Stimulated activated CD4-positive, alpha-beta T cell treated with anti-CD3 and anti-CD28 coated beads, Interleukin-2, amount 100 ng/mL, for 4 hours (primary cell): ENCODE results near the gene ADNP2.

Source experiments
- DNase-seq: peaks from one replicate; pipeline ENCODE4 v3.0.0-alpha.2; 2020; ENCODE audit warnings: low read depth

ADNP2 gene

DNA sequence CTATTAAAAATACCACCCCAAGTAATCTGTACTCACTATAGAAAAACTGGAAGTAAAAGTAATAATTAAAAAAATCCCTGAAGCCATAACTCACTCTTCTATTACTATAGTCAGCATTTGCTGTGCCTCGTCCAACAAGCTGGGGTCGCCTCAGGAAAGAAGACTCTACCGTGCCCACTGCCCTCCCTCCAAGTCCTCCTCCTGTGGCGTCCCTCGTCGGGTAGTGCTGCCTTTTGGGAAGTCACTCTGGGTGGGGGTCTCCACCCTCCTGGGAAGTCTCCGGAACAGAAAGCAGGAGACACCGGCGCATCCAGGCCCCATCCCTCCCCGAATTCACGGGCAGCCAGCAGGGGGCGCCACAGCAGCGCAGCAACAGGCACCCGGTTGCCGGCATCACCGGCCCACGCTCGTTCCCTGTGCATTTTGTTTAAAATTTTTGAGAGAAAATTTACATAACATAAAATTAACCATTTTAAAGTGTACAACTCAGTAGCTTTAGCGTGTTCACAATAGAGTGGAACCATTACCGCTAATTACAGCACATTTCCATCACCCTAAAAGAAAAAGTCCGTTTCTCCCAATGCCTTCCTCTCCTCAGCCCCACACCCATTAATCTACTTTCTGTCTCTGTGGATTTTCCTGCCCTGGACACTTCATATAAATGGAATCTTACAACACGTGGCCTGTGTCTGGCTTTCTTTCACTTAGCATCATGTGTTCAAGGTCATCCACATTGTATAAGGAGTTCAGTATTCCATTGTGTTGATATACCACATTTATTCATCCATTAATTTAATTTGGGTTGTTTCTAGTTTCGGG, 62.2 kb downstream of the ADNP2 start:
- no peak for DNase-seq

DNA sequence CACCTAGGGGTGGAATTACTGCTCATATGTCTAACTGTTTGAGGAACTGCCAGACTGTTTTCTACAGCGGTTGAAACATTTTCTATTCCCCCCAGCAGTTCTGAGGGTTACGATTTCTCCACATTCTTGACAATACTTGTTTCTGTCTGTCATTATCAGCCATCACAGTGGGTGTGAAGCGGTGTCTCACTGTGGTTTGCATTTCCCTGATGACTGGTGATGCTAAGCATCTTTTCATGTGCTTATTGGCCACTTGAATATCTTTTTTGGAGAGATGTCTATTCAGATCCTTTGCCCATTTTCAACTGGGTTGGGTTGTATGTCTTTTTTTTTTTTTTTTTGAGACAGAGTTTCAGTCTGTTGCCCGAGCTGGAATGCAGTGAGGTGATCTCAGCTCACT, 63.0 kb downstream of the ADNP2 start:
- DNase-seq = no peak

DNA sequence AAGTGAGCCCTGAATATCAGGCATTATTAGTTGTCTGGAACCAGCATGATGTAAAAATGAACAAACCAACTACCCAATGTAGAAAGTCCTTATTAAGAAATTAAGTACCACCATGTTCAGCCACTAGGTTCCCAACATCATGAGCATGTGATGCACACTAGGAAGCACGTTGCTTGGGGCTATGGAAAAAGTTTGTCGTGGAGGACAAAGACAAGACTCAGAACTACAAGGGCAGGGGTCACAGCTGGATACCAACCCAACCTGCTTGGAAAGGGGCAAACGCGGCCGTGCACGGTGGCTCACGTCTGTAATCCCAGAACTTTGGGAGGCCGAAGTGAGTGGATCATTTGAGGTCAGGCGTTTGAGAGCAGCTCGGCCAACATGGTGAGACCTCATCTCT, 64.0 kb downstream of the ADNP2 start:
- DNase-seq = no peak

DNA sequence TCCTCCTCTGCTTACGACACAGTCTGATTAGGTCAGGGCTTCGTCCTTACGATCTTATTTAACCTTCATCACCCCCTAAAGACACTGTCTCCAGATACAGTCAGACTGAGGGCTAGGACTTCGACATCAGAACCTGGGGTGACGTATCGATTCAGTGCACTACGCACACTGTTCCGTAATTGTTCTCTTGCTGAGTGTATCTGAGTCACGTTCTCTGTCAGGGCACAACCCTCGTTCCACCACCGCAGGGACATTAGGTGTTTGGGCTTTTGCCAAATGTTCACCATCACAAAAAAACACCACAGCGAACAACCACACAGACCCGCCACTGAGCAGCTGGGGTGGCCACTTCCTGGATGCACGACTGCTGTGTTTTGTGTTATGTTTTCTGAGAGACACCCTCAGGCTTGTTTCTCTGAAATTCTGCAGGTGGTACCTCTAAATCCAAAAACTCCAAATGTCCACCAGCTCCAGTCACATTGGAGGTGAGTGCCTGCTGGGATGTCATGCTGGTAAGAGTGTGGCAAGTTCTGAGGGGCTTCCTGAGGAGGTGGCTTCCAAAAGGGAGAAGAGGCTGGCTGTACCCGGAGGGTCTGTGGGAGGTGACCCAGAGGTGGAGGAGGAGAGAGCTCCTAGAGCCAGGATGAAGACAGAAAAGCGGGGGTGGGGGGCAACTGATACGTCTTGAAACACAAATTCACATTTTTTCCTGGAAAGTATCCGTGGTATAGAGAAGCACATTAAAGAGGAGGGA, 66.6 kb downstream of the ADNP2 start:
- no peak for DNase-seq

DNA sequence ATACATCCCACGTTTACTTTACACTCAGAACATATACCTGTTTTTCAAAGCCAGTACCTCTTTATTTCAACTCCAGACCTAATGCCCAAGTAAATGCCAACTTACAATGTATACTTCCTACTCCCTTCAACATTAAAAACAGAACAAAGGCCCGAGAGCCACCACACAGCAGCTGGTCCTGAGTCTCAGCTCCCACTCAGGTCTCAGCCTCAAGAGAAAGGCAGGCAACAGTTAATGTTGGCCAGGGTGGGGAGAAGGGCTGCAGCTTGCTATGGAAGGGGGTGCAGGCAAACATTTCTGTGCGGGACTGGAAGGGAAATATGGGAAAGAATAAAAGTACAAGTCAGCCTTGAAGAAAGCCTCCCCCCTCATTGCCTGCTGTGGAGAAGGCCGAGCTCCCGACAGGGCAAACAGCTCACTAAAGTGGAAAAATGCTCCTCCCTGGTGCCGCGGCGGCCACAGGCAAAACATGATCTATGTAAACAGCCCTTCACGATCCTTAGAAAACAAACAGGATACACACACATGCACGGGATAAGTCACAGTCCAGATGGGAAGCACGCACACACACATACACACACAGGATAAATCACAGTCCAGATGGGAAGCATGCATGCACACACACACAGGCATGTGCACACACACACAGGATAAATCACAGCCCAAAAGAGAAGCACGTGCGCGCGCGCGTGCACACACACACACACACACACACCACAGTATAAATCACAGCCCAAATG, 67.4 kb downstream of the ADNP2 start:
- no peak for DNase-seq

DNA sequence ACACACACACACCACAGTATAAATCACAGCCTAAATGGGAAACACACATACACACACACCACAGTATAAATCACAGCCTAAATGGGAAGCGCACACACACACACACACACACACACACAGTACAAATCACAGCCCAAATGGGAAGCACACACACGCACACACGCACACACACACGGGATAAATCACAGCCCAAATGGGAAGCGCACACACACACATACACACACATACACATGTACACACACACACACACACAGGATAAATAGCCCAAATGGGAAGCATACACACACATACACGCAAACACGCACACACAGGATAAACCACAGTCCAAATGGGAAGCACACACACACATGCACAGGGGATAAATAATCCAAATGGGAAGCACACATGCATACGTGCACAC, 68.1 kb downstream of the ADNP2 start:
- DNase-seq = no peak

DNA sequence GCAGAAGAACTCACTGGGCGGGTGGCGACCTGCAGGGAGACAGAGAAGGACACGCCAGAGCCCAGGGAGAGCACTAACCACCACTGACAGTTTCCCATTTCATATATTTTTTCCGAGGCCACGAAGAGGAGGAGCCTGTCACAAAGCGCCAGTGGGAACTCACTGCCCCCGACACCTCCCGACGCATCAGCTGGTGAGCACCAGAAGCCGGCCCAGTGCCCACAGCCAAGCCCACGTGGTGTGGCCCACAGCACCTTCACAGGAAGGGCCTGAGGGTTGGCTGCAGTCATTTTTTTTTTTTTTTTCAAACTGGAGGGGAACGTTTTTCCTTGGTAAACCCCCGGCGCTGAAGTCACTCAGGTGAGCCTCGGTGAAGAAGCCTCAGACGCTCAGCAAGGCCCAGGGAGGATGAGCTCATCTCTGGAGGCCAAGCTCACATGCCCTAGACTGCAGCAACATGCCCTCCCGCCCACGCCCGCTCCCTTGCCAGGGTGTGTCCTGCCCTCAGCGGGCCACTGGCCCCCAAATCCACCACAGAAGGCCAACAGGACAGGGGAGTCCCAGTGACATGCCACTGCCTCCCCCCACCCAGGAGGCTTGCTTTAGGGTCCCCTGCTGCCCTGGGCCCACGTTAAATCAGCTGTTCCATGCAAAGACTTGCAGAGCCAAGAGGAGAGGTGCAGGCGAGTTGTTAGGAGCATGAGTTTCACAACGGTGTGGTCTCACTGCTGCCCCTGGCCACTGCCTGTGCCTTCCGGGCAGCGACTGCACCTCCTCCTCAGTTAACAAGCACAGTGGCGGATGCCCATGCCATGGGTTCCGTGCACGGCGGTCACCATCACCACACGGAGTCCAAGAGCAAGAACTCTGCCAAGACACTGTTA, 70.1 kb downstream of the ADNP2 start:
- no peak for DNase-seq

DNA sequence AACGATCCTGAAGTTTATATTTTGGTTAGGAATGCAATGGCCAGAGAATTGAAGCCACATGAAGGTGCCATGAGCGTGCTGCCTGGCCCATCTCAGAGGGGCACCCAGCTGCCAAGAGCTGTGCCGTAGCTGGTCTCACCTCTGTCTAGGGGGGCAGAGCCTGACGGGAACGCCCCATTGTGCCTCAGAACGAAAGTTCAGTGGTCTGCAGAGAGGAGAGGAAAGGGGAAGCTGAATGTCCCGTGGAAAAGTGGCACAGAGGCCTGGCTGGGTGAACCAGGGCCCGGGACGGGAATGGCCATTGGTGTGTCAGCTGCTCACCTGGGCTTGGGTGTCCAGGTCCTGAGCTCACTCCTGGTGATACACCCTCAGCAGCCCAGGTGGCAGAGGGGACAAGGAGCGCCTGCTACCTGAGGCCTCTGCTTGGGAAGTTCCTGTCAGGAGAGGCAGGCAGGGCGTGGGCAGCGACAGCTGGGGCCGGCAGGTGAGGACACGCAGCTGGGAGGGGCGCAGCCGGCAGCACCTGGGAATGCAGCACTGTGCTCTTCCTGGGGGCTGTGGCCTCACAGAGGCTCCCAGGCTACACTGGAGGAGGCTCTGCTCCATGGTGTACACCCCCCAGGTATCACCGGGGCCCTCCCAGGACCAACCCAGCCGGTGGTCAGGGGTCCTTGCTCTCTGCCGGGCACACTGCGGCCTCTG, 70.9 kb downstream of the ADNP2 start:
- no peak for DNase-seq

DNA sequence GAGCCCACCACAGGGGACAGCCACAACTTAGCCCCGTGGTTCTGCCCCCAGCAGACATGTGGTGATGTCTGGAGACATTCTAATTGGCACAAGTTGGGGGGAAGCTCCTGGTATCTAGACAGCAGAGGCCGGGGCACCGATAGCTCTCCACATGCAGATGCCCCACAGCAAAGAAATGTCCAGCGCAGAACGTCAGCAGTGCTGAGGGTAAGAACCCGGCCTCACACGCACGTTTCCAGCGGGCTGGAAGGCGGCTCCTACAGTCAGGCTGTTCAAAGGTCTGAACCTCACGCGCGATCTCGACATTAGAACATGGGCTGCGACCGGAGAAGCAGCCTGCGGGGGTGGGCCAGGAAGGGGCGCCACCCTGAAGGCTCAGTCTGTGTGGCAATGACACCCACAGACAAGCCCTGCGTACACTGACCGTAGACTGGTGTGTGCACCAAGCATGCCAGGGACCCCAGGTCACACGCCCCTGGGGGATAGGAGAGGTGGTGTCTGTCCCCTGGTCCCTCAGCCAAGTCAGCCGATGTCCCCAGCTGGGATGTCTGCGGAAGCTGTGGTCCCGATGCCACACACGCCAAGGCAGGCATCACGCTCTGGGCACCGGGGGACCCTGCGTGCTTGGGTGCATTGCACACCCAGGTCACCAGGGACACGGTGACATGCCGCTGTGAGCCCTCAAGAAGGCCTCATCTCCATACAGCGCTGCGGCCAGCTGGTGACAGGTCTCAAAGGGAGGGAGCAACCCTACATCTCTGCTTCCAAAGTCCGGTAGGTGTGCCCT, 71.9 kb downstream of the ADNP2 start:
- no peak for DNase-seq

DNA sequence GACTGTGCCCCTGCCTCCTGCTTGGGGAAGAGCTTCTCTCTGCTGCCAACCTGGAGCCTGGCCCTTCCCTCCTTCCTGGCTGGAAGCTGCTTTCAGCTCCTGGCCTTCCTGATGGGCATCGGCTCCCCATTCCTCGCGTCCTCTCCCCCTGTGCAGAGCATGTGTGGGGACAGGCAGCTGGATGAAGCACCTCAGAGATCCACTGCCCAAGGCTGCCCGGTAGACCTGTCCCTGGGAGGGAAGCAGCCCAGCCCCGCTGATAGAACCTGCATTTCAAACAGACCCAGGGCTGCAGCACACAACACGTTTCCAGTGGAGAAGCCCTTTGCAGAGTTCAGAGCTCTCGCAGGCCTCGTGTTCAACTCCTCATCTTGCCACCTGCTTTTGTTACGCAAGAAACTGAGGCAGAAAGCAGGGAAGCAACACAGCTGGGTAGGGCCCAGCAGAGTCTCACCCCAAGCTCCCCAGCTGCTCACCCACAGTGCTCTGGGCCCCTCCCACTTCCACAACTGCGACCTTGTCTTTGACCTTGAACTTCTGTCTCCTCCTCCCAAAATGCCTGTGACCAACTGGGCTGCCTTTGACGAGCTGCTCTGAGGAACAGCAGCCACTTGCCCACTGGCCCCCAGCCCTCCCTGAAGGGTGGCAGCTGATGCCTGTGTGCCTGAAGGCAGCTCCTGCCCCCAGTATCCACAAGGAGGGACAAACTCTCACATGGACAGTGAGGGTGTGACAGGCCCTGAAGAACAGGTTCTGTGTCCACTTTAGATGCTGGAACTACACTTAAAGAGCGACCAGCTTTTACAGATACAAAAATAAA, 72.8 kb downstream of the ADNP2 start:
- DNase-seq = no peak

DNA sequence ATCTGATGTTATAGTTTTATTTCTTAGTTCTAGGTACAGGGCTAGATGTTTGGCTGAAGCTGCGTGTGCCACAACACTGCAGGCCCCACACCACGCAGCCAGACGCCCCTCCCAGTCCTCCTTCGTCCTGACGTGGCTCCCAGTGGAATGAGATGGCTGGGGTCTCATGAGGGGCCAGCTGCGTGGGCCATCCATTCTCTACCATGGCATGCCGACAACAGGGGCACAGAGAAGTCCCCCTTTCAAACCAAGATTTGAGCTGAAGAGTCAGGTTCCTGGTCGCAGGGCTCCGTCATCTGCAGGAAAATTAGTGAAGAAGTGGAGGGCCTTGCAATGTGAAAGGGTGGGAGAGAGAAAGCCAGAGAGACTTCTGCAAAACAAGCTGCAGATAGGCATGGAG, 73.8 kb downstream of the ADNP2 start:
- no peak for DNase-seq

DNA sequence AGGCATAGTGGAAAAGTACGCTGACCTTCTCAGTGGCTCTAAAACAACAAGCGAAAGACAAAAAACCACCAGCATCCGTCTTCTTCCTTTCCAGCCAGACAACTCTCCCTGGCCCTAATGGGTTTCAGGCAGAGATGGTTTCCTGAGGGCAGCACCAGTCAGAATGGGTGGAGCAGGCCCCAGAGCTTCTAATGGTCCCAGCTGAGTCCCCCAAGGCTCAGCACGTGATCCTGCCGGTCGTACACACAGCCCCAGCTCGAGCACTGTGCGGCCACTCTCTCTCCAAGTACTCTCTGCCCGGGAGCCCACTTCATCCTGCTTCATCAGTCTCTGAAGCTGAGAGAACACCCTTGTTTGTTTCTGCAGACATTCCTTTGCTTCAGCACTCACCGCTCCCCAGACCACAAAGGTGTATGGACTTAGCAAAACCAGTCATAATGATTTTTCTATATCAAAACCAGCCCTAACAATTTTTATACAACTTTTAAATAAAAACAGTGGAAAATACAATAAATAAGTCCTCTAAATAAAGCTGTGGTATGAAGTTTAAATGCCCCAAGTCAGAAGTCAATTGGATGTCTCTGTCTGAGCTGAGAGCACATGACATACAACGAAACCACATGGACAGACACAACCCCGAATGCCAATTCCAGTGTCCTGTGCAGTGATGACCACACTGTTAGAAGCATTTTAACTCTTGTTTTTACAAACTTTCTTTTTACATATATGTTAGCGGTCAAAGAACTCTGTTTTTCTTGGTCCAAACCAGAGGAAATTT, 74.4 kb downstream of the ADNP2 start:
- DNase-seq = no peak

DNA sequence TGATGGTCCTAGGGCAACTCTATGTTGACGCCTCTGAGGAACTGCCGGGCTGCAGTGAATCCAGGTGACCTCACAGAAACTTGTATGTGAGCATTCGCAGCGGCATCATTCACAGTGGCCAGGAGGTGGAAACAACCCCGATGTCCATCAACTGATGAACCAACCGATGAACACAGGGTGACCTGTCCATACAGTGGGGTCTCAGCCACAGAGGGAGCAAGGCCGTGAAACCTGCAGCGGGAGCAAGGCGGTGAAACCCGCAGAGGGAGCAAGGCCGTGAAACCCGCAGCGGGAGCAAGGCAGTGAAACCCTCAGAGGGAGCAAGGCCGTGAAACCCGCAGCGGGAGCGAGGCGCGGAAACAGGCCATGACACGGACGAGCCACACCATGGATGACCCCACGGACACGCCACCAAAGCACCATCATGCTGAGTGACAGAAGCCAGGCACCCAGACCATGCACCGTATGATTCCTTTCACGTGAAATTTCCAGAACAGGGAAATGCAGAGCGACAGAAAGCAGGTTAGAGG, 75.2 kb downstream of the ADNP2 start:
- DNase-seq = no peak

DNA sequence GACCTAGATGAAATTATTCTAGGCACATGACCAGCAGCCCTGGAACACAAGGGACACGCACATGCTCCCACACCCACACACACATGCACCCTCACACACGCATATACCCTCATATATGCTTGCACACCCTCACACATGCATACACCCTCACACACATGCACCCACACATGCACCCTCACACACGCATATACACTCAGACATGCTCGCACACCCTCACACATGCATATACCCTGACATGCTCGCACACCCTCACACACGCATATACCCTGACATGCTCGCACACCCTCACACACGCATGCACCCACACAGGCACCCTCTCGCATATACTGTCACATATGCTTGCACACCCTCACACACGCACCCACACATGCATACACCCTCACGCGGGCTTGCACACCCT, 76.5 kb downstream of the ADNP2 start:
- no peak for DNase-seq

DNA sequence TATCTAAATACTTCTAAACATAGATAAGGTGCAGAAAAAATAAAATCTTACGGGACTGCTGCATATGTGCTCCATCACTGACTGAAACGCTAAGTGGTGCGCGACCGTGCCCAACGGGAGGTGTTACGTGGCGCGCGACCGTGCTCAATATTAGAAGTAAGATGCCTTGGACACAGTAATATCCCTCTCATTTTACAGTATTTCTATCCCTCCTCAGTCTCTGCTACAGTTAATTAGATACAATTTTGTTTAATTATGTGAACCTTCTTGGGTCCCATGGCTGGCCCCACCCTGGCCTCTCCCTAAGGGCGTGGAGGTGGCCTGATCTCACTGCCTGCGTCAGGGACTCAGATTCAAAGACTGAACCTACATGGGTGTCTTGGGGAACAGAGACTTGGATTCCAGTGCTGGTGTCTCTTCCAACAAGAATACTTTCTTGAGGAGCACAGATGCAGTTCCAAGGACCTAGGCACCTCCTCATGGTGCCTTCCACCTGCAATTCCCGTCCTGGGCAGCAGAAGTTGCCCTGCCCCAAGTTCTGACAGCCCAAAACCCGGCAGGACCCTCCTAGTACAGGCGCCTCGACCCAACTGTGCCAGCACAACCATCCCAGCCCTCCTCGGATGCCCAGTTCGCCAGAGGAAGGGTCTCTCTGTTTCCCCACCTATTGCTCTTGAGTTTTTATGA, 79.0 kb downstream of the ADNP2 start:
- DNase-seq = no peak

DNA sequence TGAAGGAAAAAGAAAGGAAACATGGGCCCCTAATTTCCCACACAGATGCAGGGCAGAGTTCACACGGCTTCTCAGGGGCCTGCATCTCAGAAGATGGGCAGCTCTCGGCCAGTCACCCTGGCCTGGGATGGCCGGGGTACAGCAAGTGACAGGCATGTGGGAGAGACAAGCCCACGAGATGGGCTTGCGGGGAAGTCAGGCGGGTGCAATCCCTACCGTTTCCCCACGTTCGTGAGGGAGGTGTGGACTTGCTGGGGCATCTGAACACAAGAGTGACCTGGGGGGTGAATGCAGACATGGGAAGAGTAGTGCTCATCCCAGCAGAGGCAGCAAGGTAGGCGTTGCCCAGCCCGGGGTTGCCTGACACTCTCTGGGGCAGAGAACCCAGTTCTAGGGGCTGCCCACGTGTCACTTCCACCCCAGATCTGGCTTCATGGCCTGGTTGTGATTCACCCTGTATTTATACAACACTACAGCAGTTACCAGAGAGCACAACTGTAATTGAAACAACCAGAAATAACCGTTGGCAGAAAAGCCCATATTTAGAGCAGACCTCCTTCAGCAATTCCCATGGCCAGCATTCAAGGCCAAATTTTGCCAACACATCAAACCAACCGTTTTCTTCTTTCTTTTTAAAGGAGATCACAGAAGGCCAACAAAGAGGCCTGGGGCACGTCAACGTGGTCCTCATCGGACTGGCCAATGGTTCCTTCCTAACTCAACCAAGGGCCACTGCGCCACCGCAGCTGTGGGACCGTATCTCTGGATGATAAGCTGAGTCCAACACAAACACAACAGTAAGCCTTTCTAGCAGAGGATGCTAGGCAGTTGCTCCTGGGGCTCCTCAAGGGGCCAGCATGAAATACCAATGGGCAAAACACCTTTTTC, 79.8 kb downstream of the ADNP2 start:
- no peak for DNase-seq

DNA sequence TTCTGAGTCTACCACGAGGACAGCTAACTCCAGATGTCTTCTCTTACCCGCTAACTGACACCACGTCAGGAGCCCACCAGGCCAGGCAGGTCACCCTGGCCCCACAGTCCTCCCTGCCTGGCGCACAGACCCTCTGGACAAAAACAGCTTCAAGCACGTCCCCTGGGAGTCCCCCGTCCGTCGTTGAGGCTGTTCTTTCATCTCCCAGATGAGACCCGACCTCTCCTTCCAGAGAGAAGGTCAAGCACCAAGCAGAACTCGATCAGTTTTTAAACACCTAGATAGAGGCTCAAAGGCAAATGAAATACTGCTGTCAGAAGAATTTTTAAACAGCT, 80.4 kb downstream of the ADNP2 start:
- DNase-seq = no peak
